ENCODE results near the gene SIL1. TPM values are rescaled to one million over a fixed set of nuclear protein-coding genes. Genes with fewer than 3 reads are reported as not detected.
"Not testable (repeated sequence)": the region's sequence is repeated elsewhere in the genome, so short reads cannot be mapped to it uniquely, and the experiment has no call there.

SIL1 gene
- total and polyA plus RNA-seq, 8 donors = 22.2 to 83.6 (median 33.4) TPM

GRCh38 chr5:139040081-139040480 lies 158.1 kb downstream of the SIL1 start:
- no peak for DNase-seq
- 89 to 100% (median 92%) methylated on average over 1 of the region's 1 CpG for WGBS, 5 donors
- TF ChIP-seq CTCF (IDR thresholded peaks at IDR 0.05) = no peak
- no peak for TF ChIP-seq POLR2A (IDR thresholded peaks at IDR 0.05)
- TF ChIP-seq EP300 (IDR thresholded peaks at IDR 0.05) = no peak
- TF ChIP-seq POLR2AphosphoS5 (IDR thresholded peaks at IDR 0.05) = no peak
- no peak overlapping the region for H3K4me3 ChIP-seq
- no peaks in the 10 kb centered on the region for H3K9me3 ChIP-seq
- no peak overlapping the region for H3K27ac ChIP-seq
- intact Hi-C loops (cut with DNase I; ENCODE audit: low total_unique reads) = no loop called here
- H3K27me3 ChIP-seq = no peaks in the 10 kb centered on the region
- H3K36me3 ChIP-seq = peaks cover 0 to 26% (median 17%) of the 10 kb centered on the region in 4 donors
- no peaks in the 10 kb centered on the region for H3K4me1 ChIP-seq

GRCh38 chr5:139038613-139039305 lies 159.4 kb downstream of the SIL1 start:
- no peak for DNase-seq
- Histone ChIP-seq H3K4me3 (no peak overlapping the region), H3K9me3 (no peaks in the 10 kb centered on the region), H3K4me1 (no peaks in the 10 kb centered on the region), H3K36me3 (peaks cover 0 to 26% (median 17%) of the 10 kb centered on the region in 4 donors), H3K27ac (no peak overlapping the region), H3K27me3 (no peaks in the 10 kb centered on the region)
- intact Hi-C loops (cut with DNase I; ENCODE audit: low total_unique reads) = no loop called here
- TF ChIP-seq CTCF (IDR thresholded peaks at IDR 0.05) = no peak
- TF ChIP-seq POLR2A (IDR thresholded peaks at IDR 0.05) = no peak
- no peak for TF ChIP-seq EP300 (IDR thresholded peaks at IDR 0.05)
- no peak for TF ChIP-seq POLR2AphosphoS5 (IDR thresholded peaks at IDR 0.05)
- WGBS, 5 donors = 81 to 90% (median 82%) methylated on average over 7 of the region's 7 CpGs

GRCh38 chr5:139037732-139038131 lies 160.4 kb downstream of the SIL1 start:
- TF ChIP-seq POLR2A (IDR thresholded peaks at IDR 0.05) = no peak
- no peak for TF ChIP-seq POLR2AphosphoS5 (IDR thresholded peaks at IDR 0.05)
- TF ChIP-seq CTCF (IDR thresholded peaks at IDR 0.05) = no peak
- TF ChIP-seq EP300 (IDR thresholded peaks at IDR 0.05) = no peak
- intact Hi-C loops (cut with DNase I; ENCODE audit: low total_unique reads) = no loop called here

GRCh38 chr5:139036332-139036731 lies 161.8 kb downstream of the SIL1 start:
- WGBS, 5 donors = 68 to 97% (median 86%) methylated on average over 3 of the region's 3 CpGs
- H3K4me1 ChIP-seq; H3K27ac ChIP-seq; DNase-seq; H3K4me3 ChIP-seq; H3K9me3 ChIP-seq; H3K27me3 ChIP-seq; intact Hi-C loops (cut with DNase I; ENCODE audit: low total_unique reads): not testable (repeated sequence)
- H3K36me3 ChIP-seq = peaks cover 0 to 17% (median 6%) of the 10 kb centered on the region in 4 donors

More at GRCh38 chr5:139037732-139038131, 160.4 kb downstream of the SIL1 start:
- Histone ChIP-seq H3K9me3 (no peaks in the 10 kb centered on the region), H3K27ac (no peak overlapping the region), H3K4me1 (no peaks in the 10 kb centered on the region), H3K36me3 (peaks cover 0 to 26% (median 15%) of the 10 kb centered on the region in 4 donors), H3K27me3 (no peaks in the 10 kb centered on the region), H3K4me3 (no peak overlapping the region)
- 79 to 94% (median 89%) methylated on average over 3 of the region's 3 CpGs for WGBS, 5 donors
- no peak for DNase-seq

GRCh38 chr5:139027150-139027549 lies 171.0 kb downstream of the SIL1 start:
- no peaks in the 10 kb centered on the region for H3K27me3 ChIP-seq
- no peak overlapping the region for H3K27ac ChIP-seq
- DNase-seq = no peak
- no peaks in the 10 kb centered on the region for H3K9me3 ChIP-seq
- intact Hi-C loops (cut with DNase I; ENCODE audit: low total_unique reads) = no loop called here
- peaks cover 0 to 44% (median 39%) of the 10 kb centered on the region in 4 donors for H3K36me3 ChIP-seq
- peaks cover 0 to 3% (median 0%) of the 10 kb centered on the region in 4 donors for H3K4me1 ChIP-seq
- H3K4me3 ChIP-seq = no peak overlapping the region
- TF ChIP-seq POLR2A (IDR thresholded peaks at IDR 0.05) (no peak), EP300 (IDR thresholded peaks at IDR 0.05) (no peak), CTCF (IDR thresholded peaks at IDR 0.05) (no peak), POLR2AphosphoS5 (IDR thresholded peaks at IDR 0.05) (no peak)
- WGBS, 5 donors = 84 to 96% (median 93%) methylated on average over 2 of the region's 2 CpGs
